HepG2 (cell line): Measurements from ENCODE around the gene OSBP. TPM values are rescaled to one million over a fixed set of nuclear protein-coding genes. Genes with fewer than 3 reads are reported as not detected.

ENCODE experiments used
- CBX5 ChIP-seq: sonication (generic); formaldehyde crosslinking; IDR thresholded peaks from 2 replicates; pipeline ENCODE4 v1.4.0; 2020; ENCODE audit warnings: missing genetic modification reagents, borderline replicate concordance
- HDAC1 ChIP-seq: sonication (generic); formaldehyde crosslinking; IDR thresholded peaks from 2 replicates; pipeline ENCODE4 v1.5.1; 2020; ENCODE audit warnings: mild to moderate bottlenecking, missing genetic modification reagents
- NRL ChIP-seq: sonication (generic); formaldehyde crosslinking; IDR thresholded peaks from 2 replicates; pipeline ENCODE4 v1.5.0; 2020; ENCODE audit warnings: missing genetic modification reagents, mild to moderate bottlenecking, moderate library complexity, borderline replicate concordance
- RCOR2 ChIP-seq: IDR thresholded peaks from 2 replicates; pipeline ENCODE4 v1.6.1; 2016; ENCODE audit warnings: missing biosample characterization, missing genetic modification reagents
- ZBTB38 ChIP-seq: sonication (generic); formaldehyde crosslinking; IDR thresholded peaks from 2 replicates; pipeline ENCODE4 v1.5.1; 2020; ENCODE audit warnings: mild to moderate bottlenecking, missing genetic modification reagents
- ZNF12 ChIP-seq: sonication (generic); formaldehyde crosslinking; IDR thresholded peaks from 2 replicates; pipeline ENCODE4 v1.5.0; 2020; ENCODE audit warnings: missing genetic modification reagents
- ZNF160 ChIP-seq: sonication (generic); formaldehyde crosslinking; IDR thresholded peaks from 2 replicates; pipeline ENCODE4 v1.8.0; 2022; ENCODE audit warnings: mild to moderate bottlenecking, inconsistent platforms, missing genetic modification reagents
- ZNF33B ChIP-seq: sonication (generic); formaldehyde crosslinking; IDR thresholded peaks from 2 replicates; pipeline ENCODE4 v1.5.1; 2020; ENCODE audit warnings: mild to moderate bottlenecking, missing genetic modification reagents
- ZNF496 ChIP-seq: sonication (generic); formaldehyde crosslinking; IDR thresholded peaks from 2 replicates; pipeline ENCODE4 v1.8.1; 2023; ENCODE audit warnings: mild to moderate bottlenecking, moderate library complexity, missing genetic modification reagents; ENCODE audit not compliant: insufficient replicate concordance
- ZNF530 ChIP-seq: sonication (generic); formaldehyde crosslinking; IDR thresholded peaks from 2 replicates; pipeline ENCODE4 v1.5.0; 2020; ENCODE audit warnings: low read depth, mild to moderate bottlenecking, missing genetic modification reagents
- ZSCAN25 ChIP-seq: sonication (generic); formaldehyde crosslinking; IDR thresholded peaks from 2 replicates; pipeline ENCODE4 v1.8.0; 2022; ENCODE audit warnings: mild to moderate bottlenecking, missing genetic modification reagents
- polyA plus RNA-seq, 8 experiments: library from polyadenylated mRNA; depleted of rRNA in 3 of 8; stranded (reverse) in 7 of 8; unstranded in 1 of 8; fragments of >200 nt; fragmentation: Illumina TruSeq in 4 of 8; extraction: Trizol in 4 of 8; gene quantifications; 2 replicates each; pipeline versions ENCODE4 v1.2.1 to v1.2.3, GENCODE V29; 2011 to 2016; ENCODE audit warnings: low read depth in 4 of 8, missing spikeins in 1 of 8, mixed read lengths in 1 of 8; ENCODE audit not compliant: insufficient read depth in 1 of 8
- total RNA-seq, 5 experiments: library from RNA; depleted of rRNA; stranded (reverse); fragments of >200 nt; fragmentation: Illumina TruSeq; extraction: Trizol; gene quantifications; 2 replicates each; pipeline ENCODE4 v1.2.3, GENCODE V29; 2016; ENCODE audit warnings: low read depth in 1 of 5
- TF ChIP-seq, protein P1 (sequence below), 2 experiments: fragments of 450-650 bp in 1 of 2; sonication (generic) in 1 of 2; formaldehyde crosslinking in 1 of 2; IDR thresholded peaks; 2 replicates each; pipeline versions ENCODE4 v1.6.1 to v1.8.0; 2016 to 2022; ENCODE audit warnings: antibody characterized with exemption in 1 of 2, mild to moderate bottlenecking in 1 of 2, missing genetic modification reagents in 1 of 2
- TF ChIP-seq, protein P2 (sequence below): sonication (generic); formaldehyde crosslinking; IDR thresholded peaks from 2 replicates; pipeline ENCODE4 v1.5.1; 2020; ENCODE audit warnings: mild to moderate bottlenecking, missing genetic modification reagents, moderate library complexity
- TF ChIP-seq, protein P3 (sequence below): sonication (generic); formaldehyde crosslinking; IDR thresholded peaks from 2 replicates; pipeline ENCODE4 v1.4.0; 2020; ENCODE audit warnings: missing genetic modification reagents; ENCODE audit errors: not compliant biosample characterization

The OSBP gene
- total and polyA plus RNA-seq, 2 of the 13 experiments (the other 11 are each of a cell fraction or from before 2014, with no cell fraction given) = 12.1 to 13.5 TPM

DNA sequence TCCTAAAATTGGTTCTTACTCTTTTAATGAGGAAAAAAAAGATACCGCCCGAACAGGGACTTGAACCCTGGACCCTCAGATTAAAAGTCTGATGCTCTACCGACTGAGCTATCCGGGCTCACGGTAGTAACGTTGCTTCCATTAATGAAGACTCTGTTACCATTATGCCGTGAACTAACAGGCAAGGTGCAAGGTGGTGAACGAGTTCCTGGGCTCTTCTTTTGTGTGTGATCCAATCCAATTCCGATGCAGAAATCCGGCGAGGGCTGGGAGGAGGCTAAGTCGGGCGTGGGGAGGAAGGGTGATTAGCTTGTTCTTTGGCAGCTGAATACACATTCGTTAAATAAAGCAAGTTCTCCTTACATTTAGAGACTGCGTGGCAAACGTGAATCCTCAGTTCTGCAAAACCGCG lies 55.3 kb downstream of the OSBP start (continued):
- TF ChIP-seq, protein P1, sequence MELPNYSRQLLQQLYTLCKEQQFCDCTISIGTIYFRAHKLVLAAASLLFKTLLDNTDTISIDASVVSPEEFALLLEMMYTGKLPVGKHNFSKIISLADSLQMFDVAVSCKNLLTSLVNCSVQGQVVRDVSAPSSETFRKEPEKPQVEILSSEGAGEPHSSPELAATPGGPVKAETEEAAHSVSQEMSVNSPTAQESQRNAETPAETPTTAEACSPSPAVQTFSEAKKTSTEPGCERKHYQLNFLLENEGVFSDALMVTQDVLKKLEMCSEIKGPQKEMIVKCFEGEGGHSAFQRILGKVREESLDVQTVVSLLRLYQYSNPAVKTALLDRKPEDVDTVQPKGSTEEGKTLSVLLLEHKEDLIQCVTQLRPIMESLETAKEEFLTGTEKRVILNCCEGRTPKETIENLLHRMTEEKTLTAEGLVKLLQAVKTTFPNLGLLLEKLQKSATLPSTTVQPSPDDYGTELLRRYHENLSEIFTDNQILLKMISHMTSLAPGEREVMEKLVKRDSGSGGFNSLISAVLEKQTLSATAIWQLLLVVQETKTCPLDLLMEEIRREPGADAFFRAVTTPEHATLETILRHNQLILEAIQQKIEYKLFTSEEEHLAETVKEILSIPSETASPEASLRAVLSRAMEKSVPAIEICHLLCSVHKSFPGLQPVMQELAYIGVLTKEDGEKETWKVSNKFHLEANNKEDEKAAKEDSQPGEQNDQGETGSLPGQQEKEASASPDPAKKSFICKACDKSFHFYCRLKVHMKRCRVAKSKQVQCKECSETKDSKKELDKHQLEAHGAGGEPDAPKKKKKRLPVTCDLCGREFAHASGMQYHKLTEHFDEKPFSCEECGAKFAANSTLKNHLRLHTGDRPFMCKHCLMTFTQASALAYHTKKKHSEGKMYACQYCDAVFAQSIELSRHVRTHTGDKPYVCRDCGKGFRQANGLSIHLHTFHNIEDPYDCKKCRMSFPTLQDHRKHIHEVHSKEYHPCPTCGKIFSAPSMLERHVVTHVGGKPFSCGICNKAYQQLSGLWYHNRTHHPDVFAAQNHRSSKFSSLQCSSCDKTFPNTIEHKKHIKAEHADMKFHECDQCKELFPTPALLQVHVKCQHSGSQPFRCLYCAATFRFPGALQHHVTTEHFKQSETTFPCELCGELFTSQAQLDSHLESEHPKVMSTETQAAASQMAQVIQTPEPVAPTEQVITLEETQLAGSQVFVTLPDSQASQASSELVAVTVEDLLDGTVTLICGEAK (IDR thresholded peaks at IDR 0.05) = no peak; the same call in 1 of the 2 replicates
- TF ChIP-seq, protein P1 (CRISPR knock-in tag; IDR thresholded peaks at IDR 0.05) = peak; percentile 24; the same call in 1 of the 2 replicates
- TF ChIP-seq ZNF530 (no peak), ZBTB38 (no peak; the same call in 1 of the 2 replicates), ZNF33B (CRISPR knock-in tag) (no peak), ZNF160 (CRISPR knock-in tag) (no peak), ZNF12 (CRISPR knock-in tag) (no peak; the same call in 1 of the 2 replicates), ZSCAN25 (peak; percentile 70; the same call in 1 of the 2 replicates), CBX5 (CRISPR knock-in tag) (no peak; the same call in 1 of the 2 replicates), ZNF496 (no peak), NRL (CRISPR knock-in tag) (no peak), RCOR2 (CRISPR knock-in tag) (no peak), HDAC1 (CRISPR knock-in tag) (peak; percentile 28; the same call in 1 of the 2 replicates)
- TF ChIP-seq, protein P2, sequence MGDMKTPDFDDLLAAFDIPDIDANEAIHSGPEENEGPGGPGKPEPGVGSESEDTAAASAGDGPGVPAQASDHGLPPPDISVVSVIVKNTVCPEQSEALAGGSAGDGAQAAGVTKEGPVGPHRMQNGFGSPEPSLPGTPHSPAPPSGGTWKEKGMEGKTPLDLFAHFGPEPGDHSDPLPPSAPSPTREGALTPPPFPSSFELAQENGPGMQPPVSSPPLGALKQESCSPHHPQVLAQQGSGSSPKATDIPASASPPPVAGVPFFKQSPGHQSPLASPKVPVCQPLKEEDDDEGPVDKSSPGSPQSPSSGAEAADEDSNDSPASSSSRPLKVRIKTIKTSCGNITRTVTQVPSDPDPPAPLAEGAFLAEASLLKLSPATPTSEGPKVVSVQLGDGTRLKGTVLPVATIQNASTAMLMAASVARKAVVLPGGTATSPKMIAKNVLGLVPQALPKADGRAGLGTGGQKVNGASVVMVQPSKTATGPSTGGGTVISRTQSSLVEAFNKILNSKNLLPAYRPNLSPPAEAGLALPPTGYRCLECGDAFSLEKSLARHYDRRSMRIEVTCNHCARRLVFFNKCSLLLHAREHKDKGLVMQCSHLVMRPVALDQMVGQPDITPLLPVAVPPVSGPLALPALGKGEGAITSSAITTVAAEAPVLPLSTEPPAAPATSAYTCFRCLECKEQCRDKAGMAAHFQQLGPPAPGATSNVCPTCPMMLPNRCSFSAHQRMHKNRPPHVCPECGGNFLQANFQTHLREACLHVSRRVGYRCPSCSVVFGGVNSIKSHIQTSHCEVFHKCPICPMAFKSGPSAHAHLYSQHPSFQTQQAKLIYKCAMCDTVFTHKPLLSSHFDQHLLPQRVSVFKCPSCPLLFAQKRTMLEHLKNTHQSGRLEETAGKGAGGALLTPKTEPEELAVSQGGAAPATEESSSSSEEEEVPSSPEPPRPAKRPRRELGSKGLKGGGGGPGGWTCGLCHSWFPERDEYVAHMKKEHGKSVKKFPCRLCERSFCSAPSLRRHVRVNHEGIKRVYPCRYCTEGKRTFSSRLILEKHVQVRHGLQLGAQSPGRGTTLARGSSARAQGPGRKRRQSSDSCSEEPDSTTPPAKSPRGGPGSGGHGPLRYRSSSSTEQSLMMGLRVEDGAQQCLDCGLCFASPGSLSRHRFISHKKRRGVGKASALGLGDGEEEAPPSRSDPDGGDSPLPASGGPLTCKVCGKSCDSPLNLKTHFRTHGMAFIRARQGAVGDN = no peak
- TF ChIP-seq, protein P3, sequence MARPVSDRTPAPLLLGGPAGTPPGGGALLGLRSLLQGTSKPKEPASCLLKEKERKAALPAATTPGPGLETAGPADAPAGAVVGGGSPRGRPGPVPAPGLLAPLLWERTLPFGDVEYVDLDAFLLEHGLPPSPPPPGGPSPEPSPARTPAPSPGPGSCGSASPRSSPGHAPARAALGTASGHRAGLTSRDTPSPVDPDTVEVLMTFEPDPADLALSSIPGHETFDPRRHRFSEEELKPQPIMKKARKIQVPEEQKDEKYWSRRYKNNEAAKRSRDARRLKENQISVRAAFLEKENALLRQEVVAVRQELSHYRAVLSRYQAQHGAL (CRISPR knock-in tag) = no peak
